ENCODE results near the gene SRRT.
"Not testable (repeated sequence)": the region's sequence is repeated elsewhere in the genome, so short reads cannot be mapped to it uniquely, and the experiment has no call there.

SRRT gene

GRCh38 chr7:100914879-100915447 lies 40.1 kb downstream of the SRRT start:
- DNase-seq (no peak), ATAC-seq (peak; percentile 60)
- Mint-ChIP-seq H3K27me3 (peaks cover 21% of the 10 kb centered on the region), H3K27ac (no peak overlapping the region), H3K9me3 (no peaks in the 10 kb centered on the region), H3K4me1 (no peaks in the 10 kb centered on the region), H3K4me3 (no peak overlapping the region)

- not testable (repeated sequence) for H3K4me1 Mint-ChIP-seq, H3K27ac Mint-ChIP-seq, DNase-seq, H3K4me3 Mint-ChIP-seq, H3K9me3 Mint-ChIP-seq, ATAC-seq
- peaks cover 18% of the 10 kb centered on the region for H3K27me3 Mint-ChIP-seq
Observed at GRCh38 chr7:100919335-100919734, 44.4 kb downstream of the SRRT start.

- DNase-seq, H3K4me1 Mint-ChIP-seq, H3K9me3 Mint-ChIP-seq, ATAC-seq, H3K4me3 Mint-ChIP-seq, H3K27ac Mint-ChIP-seq: not testable (repeated sequence)
- H3K27me3 Mint-ChIP-seq, result peaks cover 18% of the 10 kb centered on the region
Observed at GRCh38 chr7:100919779-100920437, 45.0 kb downstream of the SRRT start.

GRCh38 chr7:100921039-100921438 lies 46.1 kb downstream of the SRRT start:
- ATAC-seq, result no peak
- H3K4me3 Mint-ChIP-seq, result no peak overlapping the region

GRCh38 chr7:100923616-100924015 lies 48.7 kb downstream of the SRRT start:
- H3K4me1 Mint-ChIP-seq, H3K4me3 Mint-ChIP-seq, H3K9me3 Mint-ChIP-seq, DNase-seq, ATAC-seq: not testable (repeated sequence)
- H3K27me3 Mint-ChIP-seq, result peaks cover 18% of the 10 kb centered on the region
- peak overlapping the region in 1 of 2 donors; percentile 10 for H3K27ac Mint-ChIP-seq

More at GRCh38 chr7:100921039-100921438, 46.1 kb downstream of the SRRT start:
- Mint-ChIP-seq H3K27me3 (peaks cover 18% of the 10 kb centered on the region), H3K4me1 (no peaks in the 10 kb centered on the region), H3K9me3 (no peaks in the 10 kb centered on the region), H3K27ac (no peak overlapping the region)
- DNase-seq, result no peak

GRCh38 chr7:100929808-100930174 lies 54.9 kb downstream of the SRRT start:
- DNase-seq (no peak), ATAC-seq (no peak)
- Mint-ChIP-seq H3K4me3 (no peak overlapping the region), H3K27me3 (peaks cover 7% of the 10 kb centered on the region), H3K9me3 (peaks cover 7% of the 10 kb centered on the region in 2 donors), H3K4me1 (no peaks in the 10 kb centered on the region), H3K27ac (no peak overlapping the region)

- H3K4me3 Mint-ChIP-seq, result no peak overlapping the region
Observed at GRCh38 chr7:100933734-100934133, 58.8 kb downstream of the SRRT start.

GRCh38 chr7:100935381-100935780 lies 60.5 kb downstream of the SRRT start:
- not testable (repeated sequence) for ATAC-seq, H3K27ac Mint-ChIP-seq, H3K27me3 Mint-ChIP-seq, H3K4me3 Mint-ChIP-seq, H3K4me1 Mint-ChIP-seq, DNase-seq
- peaks cover 7 to 14% of the 10 kb centered on the region in 2 donors for H3K9me3 Mint-ChIP-seq

More at GRCh38 chr7:100933734-100934133, 58.8 kb downstream of the SRRT start:
- ATAC-seq (no peak), DNase-seq (no peak)
- no peak overlapping the region for H3K27ac Mint-ChIP-seq
- peaks cover 7% of the 10 kb centered on the region for H3K27me3 Mint-ChIP-seq
- H3K4me1 Mint-ChIP-seq, result no peaks in the 10 kb centered on the region
- peaks cover 7% of the 10 kb centered on the region in 2 donors for H3K9me3 Mint-ChIP-seq

- peaks cover 7 to 14% of the 10 kb centered on the region in 2 donors for H3K9me3 Mint-ChIP-seq
- not testable (repeated sequence) for H3K4me3 Mint-ChIP-seq, H3K27ac Mint-ChIP-seq, DNase-seq, H3K4me1 Mint-ChIP-seq, ATAC-seq, H3K27me3 Mint-ChIP-seq
Observed at GRCh38 chr7:100936167-100936566, 61.3 kb downstream of the SRRT start.
